AG04450 (cell line): ENCODE results near the gene DYNLT4. TPM values are rescaled to one million over a fixed set of nuclear protein-coding genes. Genes with fewer than 3 reads are reported as not detected.

Experiments
- CTCF ChIA-PET: fragments of 300-600, 350-600 bp; formaldehyde crosslinking; extraction: SDS; loops from one replicate; lab custom pipeline; 2022; ENCODE audit warnings: antibody characterized with exemption, inconsistent platforms; lab: Charles Lee
- POLR2A ChIA-PET: fragments of 350-600 bp; formaldehyde crosslinking; extraction: SDS; loops from one replicate; lab custom pipeline; 2021; ENCODE audit warnings: antibody characterized with exemption, inconsistent platforms; lab: Yijun Ruan, JAX
- DNase-seq: peaks from one replicate; pipeline ENCODE4 v3.0.0-alpha.2; 2011; ENCODE audit warnings: low read depth, low spot score
- H3K27ac ChIP-seq: one replicate; pipeline ENCODE4 v1.5.1; 2012; ENCODE audit warnings: low read depth, low read length, control low read depth
- H3K27me3 ChIP-seq: one replicate; pipeline ENCODE4 v1.6.0; 2012; ENCODE audit warnings: low read length; ENCODE audit not compliant: control insufficient read depth, insufficient read depth
- H3K4me3 ChIP-seq: 2 replicates; pipeline ENCODE4 v1.5.1; 2011; ENCODE audit warnings: mild to moderate bottlenecking, low read depth, low read length, control low read depth
- H3K9me3 ChIP-seq: 2 replicates; pipeline ENCODE4 v1.5.1; 2012; ENCODE audit warnings: low read length; ENCODE audit not compliant: control insufficient read depth, insufficient read depth
- CTCF ChIP-seq: IDR thresholded peaks from 2 replicates; pipeline ENCODE4 v1.5.1; 2011; ENCODE audit warnings: low read depth, low read length, control low read depth, inconsistent platforms
- polyA plus RNA-seq: library from polyadenylated mRNA; depleted of rRNA; stranded (reverse); fragments of >200 nt; gene quantifications from 2 replicates; pipeline ENCODE4 v1.2.3, GENCODE V29; 2011

The DYNLT4 gene
- polyA plus RNA-seq, 1 experiment, result not detected

- no peak for DNase-seq
- Histone ChIP-seq H3K27ac (no peak overlapping the region), H3K9me3 (no peaks in the 10 kb centered on the region; the same call in 1 of the 2 replicates), H3K27me3 (peaks cover 2% of the 10 kb centered on the region), H3K4me3 (peak overlapping the region; percentile 41)
- ChIA-PET CTCF (interaction anchor here (0.6 to 2.2 kb wide), 8 partner anchors 9 to 70 kb away, joined by 3 to 10 read pairs (median 4); partner anchors contain the start of genes BTBD19 and RNU5D-1), POLR2A (interaction anchor here (0.6 to 2.3 kb wide), 4 partner anchors 9 to 60 kb away, joined by 4 to 9 read pairs (median 6); partner anchors contain the start of genes PLK3 and RPS8)
- no peak for TF ChIP-seq CTCF
Observed at GRCh38 chr1:44784094-44785028, 22.8 kb downstream of the DYNLT4 start.

DNA sequence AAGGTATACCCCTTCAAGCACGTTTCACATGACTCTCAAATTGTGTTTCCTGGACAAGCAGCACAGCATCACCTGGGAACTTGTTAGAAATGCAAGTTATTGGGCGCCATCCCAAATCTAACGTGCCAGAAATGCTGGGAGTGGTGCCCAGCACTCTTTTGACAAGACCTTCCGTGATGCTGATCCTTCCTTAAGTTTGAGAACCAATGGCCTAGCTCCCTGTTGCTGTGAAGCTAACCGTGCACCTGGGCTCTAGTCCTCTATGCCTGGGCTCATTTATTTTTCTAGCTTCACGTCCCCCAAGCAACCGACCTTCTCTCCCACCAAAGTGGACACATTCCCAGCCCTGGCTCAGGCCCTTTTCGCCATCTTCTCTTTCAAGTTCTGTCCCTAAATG lies 23.5 kb downstream of the DYNLT4 start:
- ChIA-PET POLR2A (interaction anchor here (0.6 to 2.3 kb wide), 6 partner anchors 8 to 228 kb away, joined by 3 to 9 read pairs (median 5); partner anchors contain the start of genes HECTD3, PLK3 and RPS8), CTCF (interaction anchor here (0.7 to 2.2 kb wide), 3 partner anchors 10 to 69 kb away, joined by 3 to 10 read pairs (median 4); partner anchors contain the start of gene RNU5D-1)
- peak overlapping the region; percentile 41; the same call in 1 of the 2 replicates for H3K4me3 ChIP-seq
- no peaks in the 10 kb centered on the region; the same call in 1 of the 2 replicates for H3K9me3 ChIP-seq
- DNase-seq, result no peak
- TF ChIP-seq CTCF, result no peak
- H3K27me3 ChIP-seq, result peaks cover 2% of the 10 kb centered on the region
- no peak overlapping the region for H3K27ac ChIP-seq

GRCh38 chr1:44780583-44781121 lies 26.5 kb downstream of the DYNLT4 start:
- ChIA-PET CTCF (interaction anchor here (0.5 to 1.3 kb wide), 2 partner anchors 9 to 27 kb away, joined by 3 to 5 read pairs; no protein-coding TSS in a partner anchor), POLR2A (interaction anchor here (0.6 to 0.9 kb wide), 3 partner anchors 14 to 45 kb away, joined by 3 to 6 read pairs (median 3); partner anchors contain the start of gene PLK3)
- Histone ChIP-seq H3K4me3 (no peak overlapping the region), H3K27ac (no peak overlapping the region), H3K9me3 (no peaks in the 10 kb centered on the region; the same call in 1 of the 2 replicates), H3K27me3 (peaks cover 2% of the 10 kb centered on the region)
- DNase-seq, result no peak
- TF ChIP-seq CTCF, result no peak

- CTCF ChIA-PET, result interaction anchor here (1.3 kb wide), 1 partner anchor 236 kb away, joined by 3 read pairs; no protein-coding TSS in a partner anchor
- H3K9me3 ChIP-seq, result no peaks in the 10 kb centered on the region; the same call in 1 of the 2 replicates
- POLR2A ChIA-PET, result no interaction called here
- no peak for DNase-seq
- no peak overlapping the region for H3K4me3 ChIP-seq
- H3K27me3 ChIP-seq, result no peaks in the 10 kb centered on the region
- H3K27ac ChIP-seq, result no peak overlapping the region
- no peak for TF ChIP-seq CTCF
Observed at GRCh38 chr1:44778705-44779576, 28.2 kb downstream of the DYNLT4 start.
